Mammary epithelial cell (primary cell): ENCODE data around the gene LYL1.

Source experiments
- EZH2 ChIP-seq: IDR thresholded peaks from 2 replicates; pipeline ENCODE4 v1.6.1; 2012; ENCODE audit warnings: low read length, inconsistent platforms, borderline replicate concordance
- TF ChIP-seq, protein P1 (sequence below), 2 donors: IDR thresholded peaks in 1 of 2; conservative IDR thresholded peaks in 1 of 2; 2 replicates each; pipeline ENCODE4 v1.5.1; 2011 to 2012; ENCODE audit warnings: inconsistent platforms in 2 of 2, low read length in 2 of 2, mild to moderate bottlenecking in 2 of 2, control low read depth in 1 of 2, low read depth in 1 of 2; ENCODE audit not compliant: insufficient read depth in 1 of 2; ENCODE audit errors: extremely low read depth in 1 of 2

- TF ChIP-seq, protein P1, sequence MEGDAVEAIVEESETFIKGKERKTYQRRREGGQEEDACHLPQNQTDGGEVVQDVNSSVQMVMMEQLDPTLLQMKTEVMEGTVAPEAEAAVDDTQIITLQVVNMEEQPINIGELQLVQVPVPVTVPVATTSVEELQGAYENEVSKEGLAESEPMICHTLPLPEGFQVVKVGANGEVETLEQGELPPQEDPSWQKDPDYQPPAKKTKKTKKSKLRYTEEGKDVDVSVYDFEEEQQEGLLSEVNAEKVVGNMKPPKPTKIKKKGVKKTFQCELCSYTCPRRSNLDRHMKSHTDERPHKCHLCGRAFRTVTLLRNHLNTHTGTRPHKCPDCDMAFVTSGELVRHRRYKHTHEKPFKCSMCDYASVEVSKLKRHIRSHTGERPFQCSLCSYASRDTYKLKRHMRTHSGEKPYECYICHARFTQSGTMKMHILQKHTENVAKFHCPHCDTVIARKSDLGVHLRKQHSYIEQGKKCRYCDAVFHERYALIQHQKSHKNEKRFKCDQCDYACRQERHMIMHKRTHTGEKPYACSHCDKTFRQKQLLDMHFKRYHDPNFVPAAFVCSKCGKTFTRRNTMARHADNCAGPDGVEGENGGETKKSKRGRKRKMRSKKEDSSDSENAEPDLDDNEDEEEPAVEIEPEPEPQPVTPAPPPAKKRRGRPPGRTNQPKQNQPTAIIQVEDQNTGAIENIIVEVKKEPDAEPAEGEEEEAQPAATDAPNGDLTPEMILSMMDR (conservative IDR thresholded peaks at IDR 0.05 in 1 of 2, IDR thresholded peaks at IDR 0.05 in 1 of 2; ENCODE audit: extremely low read depth in 1 of 2, insufficient read depth in 1 of 2, low read depth in 1 of 2, low read length in 2 of 2) = no peak
- TF ChIP-seq EZH2 = no peak
Observed at GRCh38 chr19:13138171-13138915, 35.7 kb upstream of the LYL1 start.
